ENCODE results near the gene POC1A. TPM values are rescaled to one million over a fixed set of nuclear protein-coding genes. Genes with fewer than 3 reads are reported as not detected.

POC1A gene
- total and polyA plus RNA-seq, 2 of the 8 experiments (the other 6 are each of a cell fraction or from before 2014, with no cell fraction given), result 35.7 to 39.2 TPM

DNA sequence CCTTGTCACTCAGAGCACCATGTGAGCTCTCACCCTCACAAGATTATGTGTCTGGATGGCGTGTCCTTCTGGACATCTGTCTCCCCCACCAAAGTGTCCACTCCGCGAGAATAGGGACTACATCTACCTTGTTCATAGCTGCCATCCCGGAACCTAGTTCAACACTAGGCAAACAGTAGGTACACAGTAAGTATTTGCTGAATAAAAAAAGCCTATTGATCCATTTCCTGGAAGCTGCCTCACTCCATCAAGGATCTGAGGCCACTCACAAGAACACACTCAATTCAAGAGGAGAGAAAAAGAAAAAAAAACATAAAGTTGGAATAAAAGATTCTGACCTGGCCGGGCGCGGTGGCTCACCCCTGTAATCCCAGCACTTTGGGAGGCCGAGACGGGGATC, 32.5 kb upstream of the POC1A start:
- no peak for TF ChIP-seq CHD2 (IDR thresholded peaks at IDR 0.05; ENCODE audit: low read length)
- no peak overlapping the region for H2AK5ac ChIP-seq (ENCODE audit: low read depth, low read length)
- H3K56ac ChIP-seq (replicated peaks; ENCODE audit: insufficient read length, low read depth, low read length), result no peak overlapping the region
- H3K4me3 ChIP-seq (ENCODE audit: extremely low read depth in 1 of 4, insufficient read depth in 2 of 4, low read depth in 3 of 4, low read length in 4 of 4), result no peak overlapping the region
- no peaks in the 10 kb centered on the region for H3K36me3 ChIP-seq (ENCODE audit: control insufficient read depth in 2 of 4, insufficient read depth in 4 of 4, low read length in 3 of 4)
- no peak overlapping the region for H2BK5ac ChIP-seq (ENCODE audit: low read depth, low read length)
- DNase-seq (ENCODE audit: low read depth in 1 of 2, low spot score in 2 of 2) (no peak), FAIRE-seq (no peak)
- H2BK120ac ChIP-seq (replicated peaks; ENCODE audit: low read depth, low read length), result no peak overlapping the region
- H4K20me1 ChIP-seq (replicated peaks in 1 of 2; ENCODE audit: control insufficient read depth in 1 of 2, insufficient read depth in 2 of 2, low read length in 2 of 2), result no peaks in the 10 kb centered on the region
- H4K91ac ChIP-seq (replicated peaks; ENCODE audit: insufficient read length, low read length), result no peak overlapping the region
- no peak overlapping the region for H2BK12ac ChIP-seq (ENCODE audit: low read depth, low read length)
- no peak overlapping the region for H3K4me2 ChIP-seq (ENCODE audit: insufficient read depth in 1 of 2, low read depth in 2 of 2, low read length in 2 of 2)
- POLR2A ChIA-PET (ENCODE audit: partially characterized antibody), result interaction anchor here (0.7 to 1.2 kb wide), 2 partner anchors 32 to 191 kb away, joined by 3 to 4 read pairs; partner anchors contain the start of genes POC1A and RPL29
- no peak overlapping the region for H4K5ac ChIP-seq (ENCODE audit: insufficient read length, low read depth, low read length)
- no peaks in the 10 kb centered on the region for H3K79me2 ChIP-seq (ENCODE audit: control insufficient read depth in 1 of 2, insufficient read depth in 2 of 2, low read length in 2 of 2)
- H3K27ac ChIP-seq (ENCODE audit: low read depth, low read length), result no peak overlapping the region
- H2BK20ac ChIP-seq (ENCODE audit: low read length), result no peak overlapping the region
- H3K79me1 ChIP-seq (ENCODE audit: low read depth, low read length), result no peaks in the 10 kb centered on the region
- H3K14ac ChIP-seq (ENCODE audit: insufficient read length), result no peak overlapping the region
- H3K27me3 ChIP-seq (replicated peaks in 1 of 4; ENCODE audit: control insufficient read depth in 3 of 4, extremely low read depth in 1 of 4, insufficient read depth in 3 of 4, low read length in 3 of 4), result no peaks in the 10 kb centered on the region
- no peaks in the 10 kb centered on the region; the same call in 1 of the 2 replicates for H3K23me2 ChIP-seq (ENCODE audit: low read depth, low read length)
- H3K4me1 ChIP-seq (replicated peaks in 1 of 4; ENCODE audit: control insufficient read depth in 3 of 4, insufficient read depth in 4 of 4, low read length in 3 of 4), result peaks cover 0 to 2% (median 0%) of the 10 kb centered on the region in 4 experiments; a peak in 1 of 7 replicates
- no peak overlapping the region for H2AFZ ChIP-seq (ENCODE audit: low read length)
- no peaks in the 10 kb centered on the region for H3K9me3 ChIP-seq (ENCODE audit: insufficient read depth in 2 of 2, low read depth in 1 of 2, low read length in 1 of 2)
- H4K8ac ChIP-seq (ENCODE audit: extremely low read depth, insufficient read depth, low read length), result no peak overlapping the region; the same call in 1 of the 2 replicates
- no peak overlapping the region for H3K4ac ChIP-seq (replicated peaks; ENCODE audit: insufficient read length, low read depth, low read length)
- 92% methylated on average over 9 of the region's 9 CpGs; no CpG with 5 or more reads in 1 of the 2 experiments for WGBS, 2 experiments (ENCODE audit: extremely low coverage in 1 of 2, insufficient coverage in 1 of 2, insufficient read length in 1 of 2, insufficient replicate concordance in 2 of 2, low coverage in 1 of 2, low lambda C conversion rate in 2 of 2, missing lambda C conversion rate in 1 of 2)
- H3K9ac ChIP-seq (replicated peaks in 1 of 4; ENCODE audit: extremely low read depth in 1 of 4, low read depth in 3 of 4, low read length in 3 of 4), result no peak overlapping the region
- no peak overlapping the region for H3K23ac ChIP-seq (ENCODE audit: insufficient read length)
- CTCF ChIA-PET (ENCODE audit: partially characterized antibody), result interaction anchor here (0.6 to 2.5 kb wide), 6 partner anchors 10 to 300 kb away, joined by 3 to 10 read pairs (median 5); no protein-coding TSS in a partner anchor
- no peak overlapping the region for H2BK15ac ChIP-seq (ENCODE audit: low read length)
- H3K18ac ChIP-seq (ENCODE audit: extremely low read depth, low read length), result no peak overlapping the region

Measured in H1 (cell line).